Muscle layer of colon (tissue), 2 donors: ENCODE results near the gene EFCAB5.
"Not testable (repeated sequence)": the region's sequence is repeated elsewhere in the genome, so short reads cannot be mapped to it uniquely, and the experiment has no call there.

Source experiments
- H3K27ac ChIP-seq: one replicate; pipeline ENCODE4 v1.7.0; 2013; ENCODE audit warnings: low read depth, mild to moderate bottlenecking, low read length, moderate library complexity
- H3K27me3 ChIP-seq, 2 donors: one replicate each; pipeline ENCODE4 v1.7.0; 2013; ENCODE audit warnings: low read length in 2 of 2, mild to moderate bottlenecking in 2 of 2; ENCODE audit not compliant: insufficient read depth in 2 of 2, control insufficient read depth in 1 of 2
- H3K36me3 ChIP-seq: one replicate; pipeline ENCODE4 v1.7.0; 2013; ENCODE audit warnings: mild to moderate bottlenecking, low read length; ENCODE audit not compliant: insufficient read depth
- H3K4me1 ChIP-seq: one replicate; pipeline ENCODE4 v1.7.0; 2013; ENCODE audit warnings: mild to moderate bottlenecking, low read length; ENCODE audit not compliant: insufficient read depth
- H3K4me3 ChIP-seq, 2 donors: one replicate each; pipeline ENCODE4 v1.7.0; 2013; ENCODE audit warnings: low read length in 2 of 2, low read depth in 1 of 2, mild to moderate bottlenecking in 1 of 2, moderate library complexity in 1 of 2
- H3K9ac ChIP-seq: one replicate; pipeline ENCODE4 v1.7.0; 2013; ENCODE audit warnings: low read length
- H3K9me3 ChIP-seq: one replicate; pipeline ENCODE4 v1.7.0; 2013; ENCODE audit warnings: mild to moderate bottlenecking, low read length
- donor health status: abdominal sarcoma.
- donor health status: Adenocarcinoma of cecum.

The EFCAB5 gene

DNA sequence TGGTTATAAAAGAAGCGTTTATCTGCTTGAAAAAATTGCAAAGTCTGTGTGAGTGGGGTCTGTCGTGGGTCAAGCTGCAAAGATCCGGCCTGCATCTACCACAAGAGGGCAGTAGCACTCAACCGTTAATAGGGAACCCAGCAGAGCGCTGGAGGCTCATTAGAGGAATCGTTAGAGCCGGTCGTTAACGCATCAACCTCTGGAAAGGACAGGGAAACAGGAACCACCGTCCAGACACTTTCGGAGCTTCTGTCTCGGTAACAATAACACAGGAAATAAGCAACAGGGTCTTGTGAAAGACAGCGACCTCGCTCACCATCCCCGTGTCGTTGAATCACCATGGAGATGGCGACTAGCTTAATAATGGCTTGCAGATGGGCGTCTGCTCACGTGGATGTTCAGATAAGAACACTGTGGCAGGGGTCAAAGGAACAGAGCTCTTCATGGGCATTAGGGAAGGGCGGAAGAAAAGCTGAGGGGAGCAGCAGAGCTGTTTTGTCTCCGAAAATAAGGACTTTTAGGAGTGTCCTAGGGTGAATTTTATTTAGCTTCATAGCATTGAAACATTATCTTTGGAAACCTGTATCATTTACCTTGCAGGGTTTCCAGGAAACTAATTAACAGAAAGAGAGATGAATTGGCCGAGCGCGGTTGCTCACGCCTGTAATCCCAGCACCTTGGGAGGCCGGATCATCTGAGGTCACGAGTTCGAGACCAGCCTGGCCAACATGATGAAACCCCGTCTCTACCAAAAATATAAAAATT, 163.3 kb downstream of the EFCAB5 start:
- Histone ChIP-seq H3K27me3 (no peaks in the 10 kb centered on the region), H3K36me3 (no peaks in the 10 kb centered on the region), H3K9ac (peak overlapping the region; percentile 33), H3K27ac (no peak overlapping the region), H3K4me1 (peaks cover 4% of the 10 kb centered on the region), H3K9me3 (no peaks in the 10 kb centered on the region), H3K4me3 (peak overlapping the region; percentile 36 to 64)

DNA sequence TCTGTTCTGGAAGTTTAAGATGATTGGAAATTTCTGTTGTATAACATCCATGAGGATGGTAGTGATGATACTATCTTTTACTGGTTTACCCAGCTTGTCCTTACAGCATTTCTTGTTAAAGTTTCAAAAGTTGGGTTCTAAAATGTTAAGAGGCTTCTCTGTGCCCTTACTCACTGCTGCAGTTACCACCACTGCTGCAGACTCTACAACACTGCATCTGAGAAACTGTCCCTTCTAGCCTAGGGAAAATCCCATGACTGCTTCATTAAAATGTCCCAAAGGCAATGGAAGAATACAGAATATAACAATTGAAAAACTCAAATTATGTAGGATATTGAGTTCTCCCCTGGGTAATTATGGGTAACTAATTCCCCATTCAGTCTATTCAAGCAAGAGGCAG, 171.4 kb downstream of the EFCAB5 start:
- H3K4me3 ChIP-seq, result no peak overlapping the region
- no peak overlapping the region for H3K27ac ChIP-seq
- no peak overlapping the region for H3K9ac ChIP-seq
- H3K36me3 ChIP-seq, result no peaks in the 10 kb centered on the region
- no peaks in the 10 kb centered on the region for H3K27me3 ChIP-seq
- H3K4me1 ChIP-seq, result peaks cover 2% of the 10 kb centered on the region
- H3K9me3 ChIP-seq, result no peaks in the 10 kb centered on the region

DNA sequence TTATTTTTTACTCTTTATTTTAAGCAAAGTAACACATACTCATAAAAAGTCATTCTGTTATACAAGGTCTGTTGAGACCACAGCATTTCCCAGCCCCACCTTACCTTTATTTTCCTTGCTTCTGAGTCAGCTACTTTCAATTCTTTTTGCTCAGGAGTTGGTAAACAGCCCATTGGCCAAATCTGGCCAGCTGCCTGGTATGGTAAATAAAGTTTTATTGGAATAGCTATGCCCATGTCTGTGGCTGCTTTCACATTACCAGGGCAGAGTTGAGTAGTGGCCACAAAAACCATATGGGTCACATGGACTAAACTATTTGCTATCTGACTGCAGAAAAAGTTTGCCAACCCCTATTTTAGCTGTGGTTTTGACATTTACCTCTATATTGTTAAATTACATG, 171.8 kb downstream of the EFCAB5 start:
- Histone ChIP-seq H3K27ac (no peak overlapping the region), H3K36me3 (no peaks in the 10 kb centered on the region)

DNA sequence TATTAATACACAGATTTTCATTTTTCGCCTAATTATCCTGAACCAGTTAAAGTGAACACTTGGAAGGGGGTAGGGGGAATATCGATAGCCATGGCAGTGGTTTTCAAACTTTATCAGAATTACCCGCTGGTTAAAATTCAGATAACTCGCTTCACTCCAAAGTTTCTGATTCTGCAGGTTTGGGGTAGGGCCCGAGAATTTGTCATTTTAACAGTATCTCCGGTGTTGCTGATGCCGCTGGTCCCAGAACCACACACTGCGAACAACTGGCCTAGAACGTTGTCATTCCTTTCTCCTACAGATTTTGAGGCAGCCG, 174.9 kb downstream of the EFCAB5 start:
- H3K27me3 ChIP-seq, result no peaks in the 10 kb centered on the region
- H3K4me1 ChIP-seq, result peaks cover 15% of the 10 kb centered on the region
- H3K4me3 ChIP-seq, result peak overlapping the region; percentile 55 to 81
- H3K27ac ChIP-seq, result peak overlapping the region; percentile 89
- peaks cover 6% of the 10 kb centered on the region for H3K36me3 ChIP-seq
- H3K9me3 ChIP-seq, result no peaks in the 10 kb centered on the region
- H3K9ac ChIP-seq, result peak overlapping the region; percentile 63

More for the DNA sequence above, 171.8 kb downstream of the EFCAB5 start:
- no peaks in the 10 kb centered on the region for H3K27me3 ChIP-seq
- H3K9me3 ChIP-seq, result no peaks in the 10 kb centered on the region
- H3K9ac ChIP-seq, result no peak overlapping the region
- peaks cover 6% of the 10 kb centered on the region for H3K4me1 ChIP-seq
- no peak overlapping the region for H3K4me3 ChIP-seq

DNA sequence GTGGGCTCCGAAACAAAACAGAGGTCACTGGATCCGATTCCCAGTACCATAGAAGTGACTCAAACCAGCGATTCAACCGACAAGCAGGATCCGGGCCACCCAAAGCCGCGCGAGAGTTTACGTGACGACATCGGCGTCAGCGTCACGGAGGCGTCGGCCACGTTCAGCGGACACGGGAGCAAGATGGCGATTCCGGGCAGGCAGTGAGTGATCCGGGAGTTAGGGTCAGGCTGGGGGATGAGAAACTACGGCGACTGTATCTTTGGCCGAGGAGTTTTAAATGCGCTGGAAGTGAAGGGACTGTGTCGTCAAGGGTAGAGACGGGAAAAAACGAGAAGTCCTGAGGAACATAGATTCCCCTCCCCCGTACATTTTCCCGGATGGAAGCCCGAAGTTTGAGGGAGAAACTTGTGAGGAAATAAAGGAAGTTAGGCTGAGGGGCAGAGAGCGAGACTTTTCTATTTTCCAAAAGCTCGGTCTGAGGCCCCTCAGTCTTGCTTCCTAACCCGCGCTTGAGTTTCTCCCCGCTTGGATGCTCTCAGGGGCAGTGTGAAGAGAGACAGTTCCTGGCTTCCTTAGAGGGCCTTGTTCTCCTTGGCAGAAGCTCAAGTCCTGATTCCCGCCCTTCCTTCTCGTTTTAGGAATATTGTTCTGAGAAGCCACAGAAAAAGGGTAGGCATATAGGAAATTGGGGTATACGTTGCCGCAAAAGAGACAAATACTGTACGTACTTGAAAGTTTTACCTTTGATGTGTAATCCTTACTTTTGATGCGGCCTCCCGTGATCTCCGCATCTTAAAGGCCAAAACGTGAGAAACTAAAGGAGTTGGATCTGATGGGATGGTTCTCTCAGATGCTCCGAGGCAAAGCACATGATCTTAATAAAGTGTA, 175.5 kb downstream of the EFCAB5 start, which contains the start of gene NSRP1:
Gene NSRP1, plus strand, starts transcription at position 156 of the 891 bp plus-strand sequence. Its CDS starts 28 bp downstream, at position 184.
- H3K9me3 ChIP-seq, result no peaks in the 10 kb centered on the region
- H3K4me3 ChIP-seq, result peak within 1 kb of the TSS; percentile 55 to 81
- peak within 1 kb of the TSS; percentile 89 for H3K27ac ChIP-seq
- peaks cover 6% of the 10 kb centered on the region for H3K36me3 ChIP-seq
- peaks cover 15% of the 10 kb centered on the region for H3K4me1 ChIP-seq
- peak within 1 kb of the TSS; percentile 63 for H3K9ac ChIP-seq
- H3K27me3 ChIP-seq, result no peaks in the 10 kb centered on the region

DNA sequence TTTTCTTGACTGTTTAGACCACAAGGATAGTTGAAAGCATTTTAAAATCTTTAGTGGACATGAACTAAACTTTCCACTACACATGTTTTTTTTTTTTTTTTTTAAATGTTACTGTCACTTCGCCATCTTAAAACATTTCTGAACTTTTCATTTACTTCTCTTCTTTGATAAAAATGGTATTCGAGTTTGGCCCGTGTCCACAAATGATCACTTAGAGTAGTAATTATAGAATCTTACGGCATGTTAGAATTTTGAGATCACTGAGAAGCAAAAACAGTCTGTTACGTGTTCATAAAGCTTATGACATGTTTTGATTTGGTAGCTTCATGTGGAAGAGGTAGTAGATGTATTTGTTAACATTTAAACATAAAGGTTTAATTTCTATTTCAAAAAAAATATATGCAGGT, 176.2 kb downstream of the EFCAB5 start:
- no peaks in the 10 kb centered on the region for H3K9me3 ChIP-seq
- H3K4me1 ChIP-seq, result peaks cover 15% of the 10 kb centered on the region
- H3K4me3 ChIP-seq, result peak overlapping the region; percentile 55 to 81
- H3K36me3 ChIP-seq, result peaks cover 6% of the 10 kb centered on the region
- peak overlapping the region; percentile 63 for H3K9ac ChIP-seq
- H3K27ac ChIP-seq, result peak overlapping the region; percentile 89
- no peaks in the 10 kb centered on the region for H3K27me3 ChIP-seq

DNA sequence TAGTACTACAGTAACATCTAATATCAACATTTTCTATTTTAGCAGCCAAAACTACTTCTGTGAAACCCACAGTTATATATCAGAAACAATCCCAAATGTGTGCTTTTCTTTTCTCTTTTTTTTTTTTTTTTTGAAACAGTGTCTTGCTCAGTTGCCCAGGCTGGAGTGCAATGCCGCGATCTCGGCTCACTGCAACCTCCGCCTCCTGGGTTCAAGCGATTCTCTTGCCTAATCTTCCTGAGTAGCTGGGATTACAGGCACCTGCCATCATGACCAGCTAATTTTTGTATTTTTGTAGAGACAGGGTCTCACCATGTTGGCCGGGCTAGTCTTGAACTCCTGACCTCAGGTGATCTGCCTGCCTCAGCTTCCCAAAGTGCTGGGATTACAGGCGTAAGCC, 177.2 kb downstream of the EFCAB5 start:
- not testable (repeated sequence) for H3K4me3 ChIP-seq, H3K9ac ChIP-seq, H3K36me3 ChIP-seq, H3K9me3 ChIP-seq, H3K27ac ChIP-seq, H3K27me3 ChIP-seq
- peaks cover 15% of the 10 kb centered on the region for H3K4me1 ChIP-seq

DNA sequence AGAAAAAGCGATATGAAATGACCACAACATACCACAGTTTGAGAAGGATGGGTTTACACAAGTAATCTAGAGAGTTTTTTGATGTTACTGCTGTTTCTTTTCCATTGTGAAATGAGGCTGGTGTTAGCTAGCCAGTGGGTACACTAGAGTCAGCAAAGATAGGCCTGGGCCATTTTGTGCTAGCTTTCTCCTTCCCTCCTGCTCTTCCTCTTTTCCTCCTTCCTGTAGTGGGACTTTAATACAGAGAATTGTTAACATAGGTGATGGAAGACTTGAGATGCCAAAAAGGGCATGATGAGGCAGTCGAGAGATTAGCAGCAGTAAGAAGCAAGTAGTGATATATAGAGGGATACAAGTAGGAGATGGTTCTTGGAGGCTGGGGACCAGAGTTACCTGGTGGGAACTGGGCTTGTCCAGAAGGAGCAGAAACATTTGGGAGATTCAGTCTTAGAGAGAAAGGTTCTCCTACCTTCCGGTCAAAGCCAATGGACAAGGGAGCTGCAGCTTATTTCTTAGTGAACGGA, 182.9 kb downstream of the EFCAB5 start:
- H3K9ac ChIP-seq, result no peak overlapping the region
- no peaks in the 10 kb centered on the region for H3K9me3 ChIP-seq
- H3K27me3 ChIP-seq, result no peaks in the 10 kb centered on the region
- H3K27ac ChIP-seq, result no peak overlapping the region
- H3K4me3 ChIP-seq, result no peak overlapping the region
- peaks cover 6% of the 10 kb centered on the region for H3K36me3 ChIP-seq
- H3K4me1 ChIP-seq, result peaks cover 6% of the 10 kb centered on the region

DNA sequence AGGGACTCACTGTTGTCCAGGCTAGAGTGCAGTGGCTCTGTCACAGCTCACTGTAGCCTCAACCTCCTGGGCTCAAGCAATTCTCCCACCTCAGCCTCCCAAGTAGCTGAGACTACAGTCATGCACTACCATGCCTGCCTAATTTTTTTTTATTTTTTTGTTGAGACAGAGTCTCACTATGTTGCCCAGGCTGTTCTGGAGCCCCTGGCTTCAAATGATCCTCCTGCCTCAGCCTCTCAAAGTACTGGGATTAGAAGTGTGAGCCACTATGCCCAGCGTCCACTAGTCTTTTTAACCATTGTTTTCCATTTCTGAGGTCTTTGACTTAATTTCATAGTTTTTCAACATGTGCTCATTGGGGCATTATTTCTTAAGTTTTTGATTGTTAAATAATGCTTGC, 188.7 kb downstream of the EFCAB5 start:
- no peaks in the 10 kb centered on the region for H3K36me3 ChIP-seq

DNA sequence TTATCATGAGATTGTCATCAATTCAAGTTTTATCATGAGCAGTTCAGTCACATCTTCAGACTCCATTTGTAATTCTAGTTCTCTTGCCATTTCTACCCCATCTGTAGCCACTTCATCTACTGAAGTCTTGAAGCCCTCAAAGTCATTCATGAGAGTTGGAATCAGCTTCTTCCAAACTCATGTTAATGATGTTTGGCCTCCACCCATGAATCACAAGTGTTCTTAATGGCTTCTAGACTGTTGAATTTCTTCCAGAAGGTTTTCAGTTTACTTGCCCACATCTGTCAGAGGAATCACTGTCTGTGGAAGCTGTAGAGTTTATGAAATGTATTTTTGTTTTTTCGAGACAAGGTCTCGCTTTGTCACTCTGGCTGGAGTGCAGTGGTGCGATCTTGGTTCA, 191.2 kb downstream of the EFCAB5 start:
- no peaks in the 10 kb centered on the region for H3K36me3 ChIP-seq

More for the DNA sequence above, 188.7 kb downstream of the EFCAB5 start:
- Histone ChIP-seq H3K9ac (no peak overlapping the region), H3K4me3 (no peak overlapping the region), H3K27me3 (no peaks in the 10 kb centered on the region), H3K27ac (no peak overlapping the region), H3K4me1 (no peaks in the 10 kb centered on the region), H3K9me3 (no peaks in the 10 kb centered on the region)

DNA sequence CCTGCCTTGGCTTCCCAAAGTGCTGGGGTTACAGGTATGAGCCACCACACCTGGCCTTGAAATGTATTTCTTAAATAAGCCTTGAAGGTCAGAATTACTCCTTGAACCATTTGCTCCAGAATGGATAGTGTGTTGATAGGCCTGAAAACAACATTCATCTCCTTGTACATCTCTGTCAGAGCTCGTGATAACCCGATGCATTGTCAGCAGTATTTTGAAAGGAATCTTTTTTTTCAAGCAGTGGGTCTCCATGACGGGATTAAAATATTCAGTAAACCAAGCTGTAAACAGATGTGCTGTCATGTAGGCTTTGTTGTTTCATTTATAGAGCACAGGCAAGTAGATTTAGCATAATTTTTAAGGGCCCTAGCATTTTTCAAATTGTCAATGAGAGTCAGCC, 191.8 kb downstream of the EFCAB5 start:
- Histone ChIP-seq H3K4me1 (no peaks in the 10 kb centered on the region), H3K4me3 (no peak overlapping the region), H3K9me3 (no peaks in the 10 kb centered on the region), H3K36me3 (no peaks in the 10 kb centered on the region), H3K9ac (no peak overlapping the region), H3K27ac (no peak overlapping the region), H3K27me3 (no peaks in the 10 kb centered on the region)

More for the DNA sequence above, 191.2 kb downstream of the EFCAB5 start:
- no peak overlapping the region for H3K9ac ChIP-seq
- no peaks in the 10 kb centered on the region for H3K9me3 ChIP-seq
- no peak overlapping the region for H3K27ac ChIP-seq
- no peaks in the 10 kb centered on the region for H3K27me3 ChIP-seq
- no peak overlapping the region for H3K4me3 ChIP-seq
- H3K4me1 ChIP-seq, result no peaks in the 10 kb centered on the region
